ENCODE data around the gene GAS5.

The GAS5 gene

GRCh38 chr1:173857363-173857917 is 10.3 kb downstream of the GAS5 start:
- no peak for DNase-seq
- Mint-ChIP-seq H3K27ac (peak overlapping the region; percentile 77), H3K9me3 (no peaks in the 10 kb centered on the region), H3K36me3 (ENCODE audit: low read depth) (peaks cover 71% of the 10 kb centered on the region), H3K4me1 (peaks cover 7% of the 10 kb centered on the region), H3K27me3 (ENCODE audit: low read depth, poor library complexity) (no peaks in the 10 kb centered on the region), H3K4me3 (no peak overlapping the region)
- TF ChIP-seq CTCF (IDR thresholded peaks at IDR 0.05) = no peak

- Mint-ChIP-seq H3K4me1 (peaks cover 7% of the 10 kb centered on the region), H3K4me3 (no peak overlapping the region), H3K9me3 (no peaks in the 10 kb centered on the region), H3K27ac (no peak overlapping the region), H3K27me3 (ENCODE audit: low read depth, poor library complexity) (no peaks in the 10 kb centered on the region), H3K36me3 (ENCODE audit: low read depth) (peaks cover 72% of the 10 kb centered on the region)
- TF ChIP-seq CTCF (IDR thresholded peaks at IDR 0.05) = no peak
- no peak for DNase-seq
These were observed 10.9 kb downstream of the GAS5 start for GRCh38 chr1:173856903-173857302.

- Mint-ChIP-seq H3K4me1 (peaks cover 7% of the 10 kb centered on the region), H3K27me3 (ENCODE audit: low read depth, poor library complexity) (no peaks in the 10 kb centered on the region), H3K9me3 (no peaks in the 10 kb centered on the region), H3K4me3 (no peak overlapping the region), H3K27ac (peak overlapping the region; percentile 3), H3K36me3 (ENCODE audit: low read depth) (peaks cover 77% of the 10 kb centered on the region)
- no peak for DNase-seq
- TF ChIP-seq CTCF (IDR thresholded peaks at IDR 0.05) = no peak
These were observed 11.8 kb downstream of the GAS5 start for GRCh38 chr1:173856014-173856413.

GRCh38 chr1:173853074-173853473 is 14.7 kb downstream of the GAS5 start:
- no peak for DNase-seq
- no peak for TF ChIP-seq CTCF (IDR thresholded peaks at IDR 0.05)
- Mint-ChIP-seq H3K27me3 (ENCODE audit: low read depth, poor library complexity) (no peaks in the 10 kb centered on the region), H3K27ac (peak overlapping the region; percentile 97), H3K4me1 (peaks cover 7% of the 10 kb centered on the region), H3K4me3 (no peak overlapping the region), H3K9me3 (no peaks in the 10 kb centered on the region), H3K36me3 (ENCODE audit: low read depth) (peaks cover 67% of the 10 kb centered on the region)

GRCh38 chr1:173852105-173852504 is 15.7 kb downstream of the GAS5 start:
- H3K36me3 Mint-ChIP-seq (ENCODE audit: low read depth) = peaks cover 66% of the 10 kb centered on the region
- no peaks in the 10 kb centered on the region for H3K27me3 Mint-ChIP-seq (ENCODE audit: low read depth, poor library complexity)
- H3K9me3 Mint-ChIP-seq = no peaks in the 10 kb centered on the region
- no peak for TF ChIP-seq CTCF (IDR thresholded peaks at IDR 0.05)
- no peak overlapping the region for H3K4me3 Mint-ChIP-seq
- H3K4me1 Mint-ChIP-seq = peaks cover 7% of the 10 kb centered on the region
- no peak overlapping the region for H3K27ac Mint-ChIP-seq
- no peak for DNase-seq

GRCh38 chr1:173832748-173833147 is 35.0 kb downstream of the GAS5 start:
- Mint-ChIP-seq H3K36me3 (ENCODE audit: low read depth) (peaks cover 33% of the 10 kb centered on the region), H3K27ac (no peak overlapping the region), H3K4me3 (no peak overlapping the region), H3K27me3 (ENCODE audit: low read depth, poor library complexity) (no peaks in the 10 kb centered on the region), H3K9me3 (no peaks in the 10 kb centered on the region), H3K4me1 (no peaks in the 10 kb centered on the region)
- DNase-seq = no peak
- TF ChIP-seq CTCF (IDR thresholded peaks at IDR 0.05) = no peak

Data from nephron progenitor cell (in vitro differentiated cells).